Mucosa of descending colon (tissue), 3 donors: ENCODE measurements around the gene HDGFL2. TPM values are rescaled to one million over a fixed set of nuclear protein-coding genes. Genes with fewer than 3 reads are reported as not detected.

ENCODE experiments used
- ATAC-seq: fragments of 200-7000 bp; cut with Tn5 transposase; one replicate; pipeline ENCODE4 v1.9.1; 2020; ENCODE audit warnings: mild to moderate bottlenecking, moderate library complexity
- DNase-seq, 3 donors: peaks; one replicate each; pipeline ENCODE4 v3.0.0-alpha.2; 2020
- H3K36me3 ChIP-seq: fragments of 200-600 bp; one replicate; pipeline ENCODE4 v1.8.0; 2021; ENCODE audit warnings: low read depth, mild to moderate bottlenecking
- H3K4me1 ChIP-seq: fragments of 200-600 bp; one replicate; pipeline ENCODE4 v1.8.0; 2021; ENCODE audit warnings: low read depth, mild to moderate bottlenecking
- H3K4me3 ChIP-seq: fragments of 200-600 bp; one replicate; pipeline ENCODE4 v1.8.0; 2021; ENCODE audit warnings: mild to moderate bottlenecking
- H3K9me3 ChIP-seq: fragments of 200-600 bp; one replicate; pipeline ENCODE4 v1.8.0; 2021; ENCODE audit warnings: mild to moderate bottlenecking
- intact Hi-C, 2 donors: fragments of 100-400 bp; cut with DNase I in 1 of 2; cut with micrococcal nuclease in 1 of 2; formaldehyde crosslinking; loops; one replicate each; pipeline versions ENCODE4 v1.11.0 to v1.11.1; 2022; cut with DNase I, micrococcal nuclease
- total RNA-seq, 3 donors: library from RNA; stranded (reverse); fragmentation: NEBNext Ultra II Directional in 2 of 3; extraction: Animal tissue kit (Norgen Biotek cat#: 25700) in 2 of 3; gene quantifications; one replicate each; pipeline versions ENCODE4 v1.2.1 to v1.2.4, GENCODE V29; 2021 to 2023
- TF ChIP-seq, protein P1 (sequence below): fragments of 200-600 bp; IDR thresholded peaks from one replicate; pipeline ENCODE4 v1.8.0; 2022; ENCODE audit warnings: antibody characterized with exemption, mild to moderate bottlenecking
- donor health status: DM: no; HTN: no; CAD: no; lungs with moderate emphysema.
- donor health status: DM: no; HTN: no; CAD: no.
- donor health status: DM: no; HTN: yes; CAD: no.

HDGFL2 gene
- total RNA-seq, 3 donors from 2014 or later: 35.6 to 49.2 (median 39.0) TPM

DNA sequence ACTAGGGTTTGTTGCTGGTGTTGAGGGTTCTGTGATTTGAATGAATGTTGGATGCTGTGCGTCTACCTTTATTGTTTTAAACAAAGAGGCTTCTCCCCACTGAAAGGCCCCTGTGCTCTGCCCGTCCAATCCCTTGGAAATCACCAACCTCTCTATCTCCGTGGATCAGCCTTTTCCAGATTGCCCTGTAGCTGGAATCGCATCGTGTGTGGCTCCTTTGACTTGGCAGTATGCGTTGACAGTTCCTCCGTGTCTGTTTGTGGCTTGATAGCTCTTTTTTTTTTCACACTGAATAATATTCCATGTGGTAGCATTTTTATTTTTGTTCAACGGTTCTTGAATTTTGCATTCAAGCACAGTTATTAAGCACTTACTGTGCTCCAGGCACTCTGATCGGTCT is 37.7 kb upstream of the HDGFL2 start:
- Histone ChIP-seq H3K36me3 (no peaks in the 10 kb centered on the region), H3K4me1 (no peaks in the 10 kb centered on the region), H3K9me3 (no peaks in the 10 kb centered on the region), H3K4me3 (no peak overlapping the region)
- DNase-seq: no peak
- TF ChIP-seq, protein P1, sequence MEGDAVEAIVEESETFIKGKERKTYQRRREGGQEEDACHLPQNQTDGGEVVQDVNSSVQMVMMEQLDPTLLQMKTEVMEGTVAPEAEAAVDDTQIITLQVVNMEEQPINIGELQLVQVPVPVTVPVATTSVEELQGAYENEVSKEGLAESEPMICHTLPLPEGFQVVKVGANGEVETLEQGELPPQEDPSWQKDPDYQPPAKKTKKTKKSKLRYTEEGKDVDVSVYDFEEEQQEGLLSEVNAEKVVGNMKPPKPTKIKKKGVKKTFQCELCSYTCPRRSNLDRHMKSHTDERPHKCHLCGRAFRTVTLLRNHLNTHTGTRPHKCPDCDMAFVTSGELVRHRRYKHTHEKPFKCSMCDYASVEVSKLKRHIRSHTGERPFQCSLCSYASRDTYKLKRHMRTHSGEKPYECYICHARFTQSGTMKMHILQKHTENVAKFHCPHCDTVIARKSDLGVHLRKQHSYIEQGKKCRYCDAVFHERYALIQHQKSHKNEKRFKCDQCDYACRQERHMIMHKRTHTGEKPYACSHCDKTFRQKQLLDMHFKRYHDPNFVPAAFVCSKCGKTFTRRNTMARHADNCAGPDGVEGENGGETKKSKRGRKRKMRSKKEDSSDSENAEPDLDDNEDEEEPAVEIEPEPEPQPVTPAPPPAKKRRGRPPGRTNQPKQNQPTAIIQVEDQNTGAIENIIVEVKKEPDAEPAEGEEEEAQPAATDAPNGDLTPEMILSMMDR: no peak
- intact Hi-C loops: no loop called here
- ATAC-seq: no peak

DNA sequence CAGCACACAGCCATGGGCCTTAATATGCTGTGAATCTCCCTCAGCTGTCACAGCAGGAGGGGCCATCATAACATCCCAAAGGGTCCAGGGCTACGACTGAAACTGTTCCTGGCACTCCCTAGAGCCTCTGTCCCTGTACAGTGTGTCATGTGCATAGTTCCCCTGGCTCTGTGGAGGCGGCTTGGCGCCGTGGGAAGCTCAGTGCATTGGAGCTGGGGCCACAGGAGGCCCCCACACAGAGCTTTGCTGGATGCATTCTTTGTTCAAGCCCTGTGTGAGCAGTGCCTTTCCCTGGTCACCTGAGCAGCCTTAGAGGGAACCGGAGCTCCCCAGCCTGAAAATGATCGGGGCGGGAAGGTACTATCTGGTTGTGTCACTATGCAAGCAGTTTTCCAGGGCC is 35.9 kb upstream of the HDGFL2 start:
- ATAC-seq (no peak), DNase-seq (no peak)
- H3K36me3 ChIP-seq: no peaks in the 10 kb centered on the region
- intact Hi-C loops: no loop called here
- no peak overlapping the region for H3K4me3 ChIP-seq
- no peaks in the 10 kb centered on the region for H3K4me1 ChIP-seq
- TF ChIP-seq, protein P1: no peak
- no peaks in the 10 kb centered on the region for H3K9me3 ChIP-seq

DNA sequence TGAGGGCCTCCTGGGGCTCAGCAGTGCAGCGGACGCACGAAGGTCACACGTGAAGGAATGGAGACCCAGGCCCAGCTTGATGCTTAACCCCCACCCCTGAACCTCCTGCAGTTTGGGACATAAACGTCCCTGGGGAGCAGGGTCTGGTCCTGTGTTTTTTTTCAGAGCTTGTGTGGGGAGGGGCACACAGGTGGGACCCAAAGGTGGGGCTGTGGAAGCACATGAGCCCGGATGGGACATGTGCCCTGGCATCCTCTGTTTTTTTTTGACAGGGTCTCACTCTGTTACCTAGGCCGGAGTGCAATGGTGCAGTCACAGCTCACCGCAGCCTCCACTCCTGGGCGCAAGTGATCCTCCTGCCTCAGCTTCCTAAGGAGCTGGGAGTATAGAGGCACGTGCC is 35.0 kb upstream of the HDGFL2 start:
- ATAC-seq: no peak
- intact Hi-C loops: no loop called here
- no peaks in the 10 kb centered on the region for H3K4me1 ChIP-seq
- H3K4me3 ChIP-seq: no peak overlapping the region
- H3K36me3 ChIP-seq: no peaks in the 10 kb centered on the region
- no peaks in the 10 kb centered on the region for H3K9me3 ChIP-seq
- no peak for DNase-seq
- TF ChIP-seq, protein P1: no peak

DNA sequence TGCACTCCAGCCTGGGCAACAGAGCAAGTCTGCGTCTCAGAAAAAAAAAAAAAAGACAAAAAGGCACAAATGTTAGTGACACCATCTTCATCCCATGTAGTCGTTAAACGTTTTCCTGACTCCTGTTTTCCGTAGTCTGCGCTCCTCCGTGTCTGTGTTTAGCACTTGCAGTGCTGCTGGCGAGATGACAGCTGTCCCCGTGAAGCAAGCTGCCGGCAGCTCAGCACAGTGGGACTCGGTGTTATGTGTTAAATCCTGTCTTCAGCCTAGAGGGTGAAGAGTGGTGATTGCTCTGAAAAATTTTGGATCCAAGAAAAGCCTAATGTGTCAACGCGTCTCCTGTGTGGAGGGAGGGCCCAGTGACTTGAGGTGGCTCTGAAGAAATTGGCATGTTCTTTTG is 32.9 kb upstream of the HDGFL2 start:
- Histone ChIP-seq H3K4me1 (no peaks in the 10 kb centered on the region), H3K36me3 (no peaks in the 10 kb centered on the region), H3K9me3 (no peaks in the 10 kb centered on the region), H3K4me3 (no peak overlapping the region)
- TF ChIP-seq, protein P1: no peak
- ATAC-seq (no peak), DNase-seq (no peak)
- intact Hi-C loops: no loop called here

DNA sequence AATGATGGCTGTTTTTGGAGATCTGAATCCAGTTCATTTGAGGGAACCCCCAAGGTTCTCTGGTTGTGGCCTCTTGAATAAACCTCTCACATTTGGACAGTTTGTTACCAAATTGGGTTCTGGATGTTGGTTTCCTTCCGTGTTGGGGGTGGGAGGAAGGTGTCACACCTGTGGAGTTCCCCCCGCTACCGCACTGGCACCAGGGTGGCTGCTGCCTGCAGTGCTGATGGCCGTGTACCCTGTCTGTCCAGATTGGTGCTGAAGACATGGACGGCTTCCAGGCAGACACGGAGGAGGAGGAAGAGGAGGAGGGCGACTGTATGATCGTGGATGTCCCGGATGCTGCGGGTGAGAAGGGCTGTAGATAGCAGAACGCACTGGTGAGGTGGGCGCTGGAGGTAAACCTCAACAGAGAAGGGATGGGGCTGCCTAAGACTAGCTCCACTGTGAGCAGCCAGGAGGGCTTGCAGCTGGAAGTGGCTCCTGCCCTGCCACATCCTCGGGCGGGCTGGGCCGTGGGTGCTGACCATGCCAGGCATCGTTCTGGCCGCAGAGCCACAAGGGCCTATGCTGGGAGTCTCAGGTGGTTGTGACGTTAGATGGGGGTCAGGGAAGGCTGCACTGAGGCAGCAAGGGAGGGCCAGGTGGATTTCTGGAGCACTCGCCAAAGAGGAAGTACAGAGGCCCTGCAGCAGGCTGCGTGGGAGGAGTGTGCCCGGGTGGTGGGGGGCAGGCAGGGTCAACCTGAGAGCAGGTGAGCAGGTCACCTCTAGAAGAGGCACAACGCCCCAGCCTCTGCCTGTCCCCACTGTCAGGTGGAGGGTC is 29.9 kb upstream of the HDGFL2 start:
- no peaks in the 10 kb centered on the region for H3K9me3 ChIP-seq
- H3K4me3 ChIP-seq: no peak overlapping the region
- no peaks in the 10 kb centered on the region for H3K4me1 ChIP-seq
- intact Hi-C loops: no loop called here
- ATAC-seq: no peak
- no peak for DNase-seq
- TF ChIP-seq, protein P1: no peak
- peaks cover 3% of the 10 kb centered on the region for H3K36me3 ChIP-seq
